ENCODE results near the gene GNG8. TPM values are rescaled to one million over a fixed set of nuclear protein-coding genes. Genes with fewer than 3 reads are reported as not detected.
A peak's percentile ranks its signal among the peaks of the same experiment; 100 is the strongest.

GNG8 gene
- total RNA-seq, 1 donor = not detected

- Histone ChIP-seq H3K4me1 (ENCODE audit: insufficient read depth, low read length) (peaks cover 24% of the 10 kb centered on the region), H3K36me3 (ENCODE audit: insufficient read depth, low read length) (peaks cover 12% of the 10 kb centered on the region), H3K79me2 (ENCODE audit: insufficient read depth, low read length) (peaks cover 56% of the 10 kb centered on the region), H3K4me3 (ENCODE audit: insufficient read depth, low read length) (peak within 1 kb of the TSS; percentile 99), H4K20me1 (ENCODE audit: insufficient read depth, low read length) (peaks cover 43% of the 10 kb centered on the region), H3K27me3 (ENCODE audit: insufficient read depth, low read length) (no peaks in the 10 kb centered on the region), H2AFZ (ENCODE audit: low read length) (peak within 1 kb of the TSS; percentile 99), H3K9me3 (ENCODE audit: low read depth, low read length) (no peaks in the 10 kb centered on the region), H3K4me2 (ENCODE audit: insufficient read depth, low read length) (peak within 1 kb of the TSS; percentile 96), H3K27ac (ENCODE audit: low read depth, low read length) (peak within 1 kb of the TSS; percentile 100)
- TF ChIP-seq, protein P1, sequence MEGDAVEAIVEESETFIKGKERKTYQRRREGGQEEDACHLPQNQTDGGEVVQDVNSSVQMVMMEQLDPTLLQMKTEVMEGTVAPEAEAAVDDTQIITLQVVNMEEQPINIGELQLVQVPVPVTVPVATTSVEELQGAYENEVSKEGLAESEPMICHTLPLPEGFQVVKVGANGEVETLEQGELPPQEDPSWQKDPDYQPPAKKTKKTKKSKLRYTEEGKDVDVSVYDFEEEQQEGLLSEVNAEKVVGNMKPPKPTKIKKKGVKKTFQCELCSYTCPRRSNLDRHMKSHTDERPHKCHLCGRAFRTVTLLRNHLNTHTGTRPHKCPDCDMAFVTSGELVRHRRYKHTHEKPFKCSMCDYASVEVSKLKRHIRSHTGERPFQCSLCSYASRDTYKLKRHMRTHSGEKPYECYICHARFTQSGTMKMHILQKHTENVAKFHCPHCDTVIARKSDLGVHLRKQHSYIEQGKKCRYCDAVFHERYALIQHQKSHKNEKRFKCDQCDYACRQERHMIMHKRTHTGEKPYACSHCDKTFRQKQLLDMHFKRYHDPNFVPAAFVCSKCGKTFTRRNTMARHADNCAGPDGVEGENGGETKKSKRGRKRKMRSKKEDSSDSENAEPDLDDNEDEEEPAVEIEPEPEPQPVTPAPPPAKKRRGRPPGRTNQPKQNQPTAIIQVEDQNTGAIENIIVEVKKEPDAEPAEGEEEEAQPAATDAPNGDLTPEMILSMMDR (IDR thresholded peaks at IDR 0.05; ENCODE audit: extremely low read depth, low read depth, low read length) = no peak
- DNase-seq (ENCODE audit: insufficient read length, low spot score, missing footprints) = peak; percentile 90
Measured at GRCh38 chr19:46601318-46602224, 34.4 kb downstream of the GNG8 start, which contains the start of gene CALM3. CALM3 (plus strand) TSS chr19:46601330; CDS start chr19:46601435, 105 bp downstream.

GRCh38 chr19:46600384-46601317 lies 35.4 kb downstream of the GNG8 start:
- DNase-seq (ENCODE audit: insufficient read length, low spot score, missing footprints) = peak; percentile 99
- Histone ChIP-seq H3K4me1 (ENCODE audit: insufficient read depth, low read length) (peaks cover 24% of the 10 kb centered on the region), H3K36me3 (ENCODE audit: insufficient read depth, low read length) (peaks cover 2% of the 10 kb centered on the region), H3K79me2 (ENCODE audit: insufficient read depth, low read length) (peaks cover 47% of the 10 kb centered on the region), H2AFZ (ENCODE audit: low read length) (peak overlapping the region; percentile 99), H3K4me2 (ENCODE audit: insufficient read depth, low read length) (peak overlapping the region; percentile 96), H3K4me3 (ENCODE audit: insufficient read depth, low read length) (peak overlapping the region; percentile 99), H3K27ac (ENCODE audit: low read depth, low read length) (peak overlapping the region; percentile 100), H4K20me1 (ENCODE audit: insufficient read depth, low read length) (peaks cover 33% of the 10 kb centered on the region), H3K9me3 (ENCODE audit: low read depth, low read length) (no peaks in the 10 kb centered on the region), H3K27me3 (ENCODE audit: insufficient read depth, low read length) (no peaks in the 10 kb centered on the region)
- TF ChIP-seq, protein P1 (IDR thresholded peaks at IDR 0.05; ENCODE audit: extremely low read depth, low read depth, low read length) = no peak

GRCh38 chr19:46599716-46600373 lies 36.2 kb downstream of the GNG8 start:
- H3K27ac ChIP-seq (ENCODE audit: low read depth, low read length) = peak overlapping the region; percentile 100
- TF ChIP-seq, protein P1 (IDR thresholded peaks at IDR 0.05; ENCODE audit: extremely low read depth, low read depth, low read length) = no peak

More at GRCh38 chr19:46599716-46600373, 36.2 kb downstream of the GNG8 start:
- peaks cover 25% of the 10 kb centered on the region for H4K20me1 ChIP-seq (ENCODE audit: insufficient read depth, low read length)
- H3K79me2 ChIP-seq (ENCODE audit: insufficient read depth, low read length) = peaks cover 38% of the 10 kb centered on the region
- H3K27me3 ChIP-seq (ENCODE audit: insufficient read depth, low read length) = no peaks in the 10 kb centered on the region
- H3K4me2 ChIP-seq (ENCODE audit: insufficient read depth, low read length) = peak overlapping the region; percentile 96
- H2AFZ ChIP-seq (ENCODE audit: low read length) = peak overlapping the region; percentile 99
- peak overlapping the region; percentile 99 for H3K4me3 ChIP-seq (ENCODE audit: insufficient read depth, low read length)
- H3K36me3 ChIP-seq (ENCODE audit: insufficient read depth, low read length) = no peaks in the 10 kb centered on the region
- H3K9me3 ChIP-seq (ENCODE audit: low read depth, low read length) = no peaks in the 10 kb centered on the region
- H3K4me1 ChIP-seq (ENCODE audit: insufficient read depth, low read length) = peaks cover 24% of the 10 kb centered on the region
- DNase-seq (ENCODE audit: insufficient read length, low spot score, missing footprints) = peak; percentile 73
